T-cell (primary cell): ENCODE results near the gene ZFPM1. TPM values are rescaled to one million over a fixed set of nuclear protein-coding genes. Genes with fewer than 3 reads are reported as not detected.
A peak's percentile ranks its signal among the peaks of the same experiment; 100 is the strongest.

Experiments used
- ATAC-seq, 4 experiments: fragments of 200-7000 bp in 3 of 4; fragments of 150-1000 bp in 1 of 4; cut with Tn5 transposase; replicated peaks in 1 of 4; 1 replicate in 3 of 4; 2 replicates in 1 of 4; pipeline ENCODE4 v1.10.0; 2021; ENCODE audit warnings: moderate library complexity in 3 of 4, mild to moderate bottlenecking in 2 of 4, moderate number of reproducible peaks in 1 of 4
- CTCF ChIA-PET, 2 donors: fragments of 300-600 bp; sonication (Branson Sonifier 250); formaldehyde crosslinking; loops; one replicate each; lab custom pipeline; 2022; ENCODE audit warnings: antibody characterized with exemption in 2 of 2; lab: Charles Lee
- POLR2A ChIA-PET, 2 donors: fragments of 300-600 bp; sonication (Branson Sonifier 250); formaldehyde crosslinking; loops; one replicate each; lab custom pipeline; 2022; ENCODE audit warnings: antibody characterized with exemption in 2 of 2; lab: Charles Lee
- DNase-seq, 35 experiments: peaks; one replicate each; pipeline versions ENCODE4 v3.0.0 to v3.0.0-alpha.2; 2013 to 2023
- H3K27ac ChIP-seq: one replicate; pipeline ENCODE4 v1.5.1; 2013; ENCODE audit warnings: low read length
- H3K27me3 ChIP-seq, 2 experiments: replicated peaks in 1 of 2; 1 replicate in 1 of 2; 2 replicates in 1 of 2; pipeline versions ENCODE4 v1.6.1 to v1.7.0; 2013; ENCODE audit warnings: low read length in 1 of 2, mixed read lengths in 1 of 2; ENCODE audit not compliant: control insufficient read depth in 2 of 2, insufficient read depth in 2 of 2; ENCODE audit errors: extremely low read depth in 1 of 2
- H3K36me3 ChIP-seq, 2 donors: 1 replicate in 1 of 2; 2 replicates in 1 of 2; pipeline versions ENCODE4 v1.6.1 to v1.7.0; 2013; ENCODE audit warnings: low read length in 1 of 2; ENCODE audit not compliant: control insufficient read depth in 2 of 2, insufficient read depth in 1 of 2; ENCODE audit errors: extremely low read depth in 1 of 2
- H3K4me1 ChIP-seq, 2 experiments: 1 replicate in 1 of 2; 2 replicates in 1 of 2; pipeline versions ENCODE4 v1.6.1 to v1.7.0; 2013; ENCODE audit warnings: low read length in 2 of 2, mixed read lengths in 1 of 2; ENCODE audit not compliant: insufficient read depth in 2 of 2, control insufficient read depth in 1 of 2; ENCODE audit errors: extremely low read depth in 1 of 2
- H3K4me3 ChIP-seq, 2 donors: 1 replicate in 1 of 2; 2 replicates in 1 of 2; pipeline versions ENCODE4 v1.5.1 to v1.7.0; 2013; ENCODE audit warnings: mild to moderate bottlenecking in 2 of 2, low read length in 1 of 2, moderate library complexity in 1 of 2; ENCODE audit not compliant: control insufficient read depth in 1 of 2; ENCODE audit errors: extremely low read depth in 1 of 2
- H3K9me3 ChIP-seq: 2 replicates; pipeline ENCODE4 v1.7.0; 2013
- H3K27ac Mint-ChIP-seq, 2 donors: one replicate each; pipeline ENCODE4 v1.8.0; 2020 to 2021; ENCODE audit warnings: mild to moderate bottlenecking in 2 of 2, mixed read lengths in 2 of 2
- H3K27me3 Mint-ChIP-seq, 2 donors: one replicate each; pipeline ENCODE4 v1.8.0; 2021 to 2022; ENCODE audit warnings: mixed read lengths in 2 of 2
- H3K36me3 Mint-ChIP-seq: one replicate; pipeline ENCODE4 v1.8.0; 2021; ENCODE audit warnings: mixed read lengths
- H3K4me1 Mint-ChIP-seq, 3 donors: one replicate each; pipeline ENCODE4 v1.8.0; 2020 to 2022; ENCODE audit warnings: mixed read lengths in 3 of 3, mild to moderate bottlenecking in 1 of 3
- H3K4me3 Mint-ChIP-seq, 3 donors: one replicate each; pipeline ENCODE4 v1.8.0; 2020 to 2022; ENCODE audit warnings: mild to moderate bottlenecking in 3 of 3, mixed read lengths in 3 of 3, moderate library complexity in 3 of 3
- H3K9me3 Mint-ChIP-seq, 3 donors: one replicate each; pipeline ENCODE4 v1.8.0; 2020 to 2022; ENCODE audit warnings: mixed read lengths in 3 of 3
- WGBS: methylation state at CpG from one replicate; pipeline ENCODE4 v1.1.5; 2013; ENCODE audit warnings: missing lambda C conversion rate; ENCODE audit not compliant: insufficient coverage; 5-methylcytosine and 5-hydroxymethylcytosine counted together
- total RNA-seq, 35 experiments: library from RNA in 6 of 35; stranded (reverse) in 6 of 35; fragments of 120-200 nt in 1 of 35; gene quantifications; one replicate each; pipeline versions ENCODE4 v1.2.1 to v1.2.4 and lab custom pipeline; 2013 to 2026

ZFPM1 gene
- total RNA-seq, 5 donors from 2014 or later (not counting 1 experiment from before 2014, with no cell fraction given) = 19.6 to 38.4 (median 33.1) TPM

DNA sequence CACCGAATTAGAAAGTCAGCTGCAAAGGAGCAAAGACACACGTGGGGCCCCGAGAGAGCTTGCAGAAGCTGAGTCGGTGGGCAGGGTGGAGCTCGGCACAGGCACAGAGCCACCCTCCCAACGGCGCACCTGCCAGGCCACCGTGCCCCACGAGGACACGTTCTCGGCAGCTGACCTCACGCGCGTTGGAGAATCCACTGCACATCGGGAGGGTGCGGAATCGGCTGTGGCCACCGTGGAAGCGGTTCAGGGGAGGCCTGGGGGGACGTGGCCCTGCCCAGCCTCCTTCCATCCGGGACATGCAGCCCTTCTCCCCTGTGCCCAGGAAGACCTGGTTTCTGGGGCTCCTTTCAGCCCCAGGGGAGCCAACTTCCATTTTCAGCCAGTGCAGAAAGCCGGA is 20.9 kb upstream of the ZFPM1 start:
- Mint-ChIP-seq H3K27me3 (peaks cover 0 to 4% of the 10 kb centered on the region in 2 donors), H3K4me1 (peaks cover 0 to 8% (median 7%) of the 10 kb centered on the region in 3 donors), H3K36me3 (no peaks in the 10 kb centered on the region), H3K27ac (no peak overlapping the region), H3K4me3 (peak overlapping the region; percentile 56 to 64 (median 62)), H3K9me3 (no peaks in the 10 kb centered on the region)
- Histone ChIP-seq H3K4me3 (no peak overlapping the region), H3K4me1 (peaks cover 2 to 20% of the 10 kb centered on the region in 2 experiments), H3K36me3 (no peaks in the 10 kb centered on the region), H3K9me3 (no peaks in the 10 kb centered on the region), H3K27me3 (peaks cover 0 to 30% of the 10 kb centered on the region in 2 experiments), H3K27ac (no peak overlapping the region)
- DNase-seq (no peak), ATAC-seq (no peak)
- ChIA-PET CTCF (no interaction called here), POLR2A (no interaction called here)
- WGBS = 92% methylated on average over 20 of the region's 22 CpGs

- POLR2A ChIA-PET = no interaction called here
Observed at GRCh38 chr16:88432753-88433152, 20.3 kb upstream of the ZFPM1 start.

GRCh38 chr16:88433632-88434352 is 19.3 kb upstream of the ZFPM1 start:
- H3K36me3 ChIP-seq = no peaks in the 10 kb centered on the region
- Mint-ChIP-seq H3K9me3 (no peaks in the 10 kb centered on the region), H3K4me3 (no peak overlapping the region), H3K36me3 (no peaks in the 10 kb centered on the region), H3K27ac (no peak overlapping the region), H3K4me1 (peaks cover 0 to 8% (median 7%) of the 10 kb centered on the region in 3 donors), H3K27me3 (peaks cover 0 to 4% of the 10 kb centered on the region in 2 donors)
- ChIA-PET CTCF (no interaction called here), POLR2A (no interaction called here)
- 87% methylated on average over 24 of the region's 25 CpGs for WGBS
- peaks cover 0 to 34% of the 10 kb centered on the region in 2 experiments for H3K27me3 ChIP-seq
- no peak overlapping the region for H3K4me3 ChIP-seq
- ATAC-seq = no peak
- no peaks in the 10 kb centered on the region for H3K9me3 ChIP-seq
- H3K4me1 ChIP-seq = peaks cover 2 to 23% of the 10 kb centered on the region in 2 experiments
- no peak overlapping the region for H3K27ac ChIP-seq
- DNase-seq = no peak

More at GRCh38 chr16:88432753-88433152, 20.3 kb upstream of the ZFPM1 start:
- peaks cover 2 to 23% of the 10 kb centered on the region in 2 experiments for H3K4me1 ChIP-seq
- Mint-ChIP-seq H3K36me3 (no peaks in the 10 kb centered on the region), H3K4me3 (no peak overlapping the region), H3K9me3 (no peaks in the 10 kb centered on the region), H3K27ac (no peak overlapping the region), H3K27me3 (peaks cover 0 to 4% of the 10 kb centered on the region in 2 donors), H3K4me1 (peaks cover 0 to 8% (median 7%) of the 10 kb centered on the region in 3 donors)
- DNase-seq (no peak), ATAC-seq (no peak)
- 95% methylated on average over 8 of the region's 9 CpGs for WGBS
- no peak overlapping the region for H3K4me3 ChIP-seq
- H3K27me3 ChIP-seq = peaks cover 0 to 30% of the 10 kb centered on the region in 2 experiments
- no peaks in the 10 kb centered on the region for H3K36me3 ChIP-seq
- H3K9me3 ChIP-seq = no peaks in the 10 kb centered on the region
- CTCF ChIA-PET = no interaction called here
- H3K27ac ChIP-seq = no peak overlapping the region

DNA sequence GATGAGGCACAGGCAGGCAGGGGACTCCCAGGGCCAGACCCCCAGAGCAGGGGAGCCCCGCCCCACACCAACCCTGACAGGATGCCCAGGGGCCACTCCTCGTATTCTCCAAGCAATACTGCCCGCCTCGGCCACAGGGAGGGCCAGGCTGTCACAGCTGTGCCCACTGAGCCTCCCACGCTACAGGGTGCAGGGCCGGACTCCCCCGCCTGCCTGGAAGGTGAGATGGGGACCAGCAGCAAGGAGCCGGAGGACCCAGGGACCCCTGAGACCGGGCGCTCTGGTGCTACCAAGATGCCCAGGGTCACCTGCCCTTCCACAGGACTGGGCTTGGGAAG is 18.8 kb upstream of the ZFPM1 start:
- H3K36me3 Mint-ChIP-seq = no peaks in the 10 kb centered on the region
- ATAC-seq (no peak), DNase-seq (no peak)
- H3K4me3 Mint-ChIP-seq = no peak overlapping the region
- H3K27me3 Mint-ChIP-seq = peaks cover 0 to 4% of the 10 kb centered on the region in 2 donors
- POLR2A ChIA-PET = no interaction called here
- peaks cover 0 to 8% (median 7%) of the 10 kb centered on the region in 3 donors for H3K4me1 Mint-ChIP-seq
- peaks cover 0 to 31% of the 10 kb centered on the region in 2 experiments for H3K27me3 ChIP-seq
- no peaks in the 10 kb centered on the region for H3K9me3 ChIP-seq
- H3K4me3 ChIP-seq = no peak overlapping the region
- no peaks in the 10 kb centered on the region for H3K36me3 ChIP-seq
- CTCF ChIA-PET = no interaction called here
- no peaks in the 10 kb centered on the region for H3K9me3 Mint-ChIP-seq
- WGBS = 85% methylated on average over 9 of the region's 10 CpGs
- peaks cover 2 to 23% of the 10 kb centered on the region in 2 experiments for H3K4me1 ChIP-seq
- no peak overlapping the region for H3K27ac ChIP-seq
- no peak overlapping the region for H3K27ac Mint-ChIP-seq

- peaks cover 0 to 4% of the 10 kb centered on the region in 2 donors for H3K27me3 Mint-ChIP-seq
- H3K4me1 Mint-ChIP-seq = peaks cover 0 to 7% (median 5%) of the 10 kb centered on the region in 3 donors
- 96% methylated on average over 13 of the region's 18 CpGs for WGBS
- peaks cover 2 to 19% of the 10 kb centered on the region in 2 experiments for H3K4me1 ChIP-seq
- no peak overlapping the region for H3K4me3 Mint-ChIP-seq
- H3K4me3 ChIP-seq = no peak overlapping the region
- no peaks in the 10 kb centered on the region for H3K36me3 Mint-ChIP-seq
- DNase-seq (no peak), ATAC-seq (no peak)
- no peaks in the 10 kb centered on the region for H3K36me3 ChIP-seq
- POLR2A ChIA-PET = no interaction called here
- no peak overlapping the region for H3K27ac ChIP-seq
- CTCF ChIA-PET = no interaction called here
- H3K9me3 Mint-ChIP-seq = no peaks in the 10 kb centered on the region
- no peaks in the 10 kb centered on the region for H3K9me3 ChIP-seq
- H3K27me3 ChIP-seq = peaks cover 0 to 27% of the 10 kb centered on the region in 2 experiments
- H3K27ac Mint-ChIP-seq = no peak overlapping the region
Observed at GRCh38 chr16:88434746-88435145, 18.3 kb upstream of the ZFPM1 start.

DNA sequence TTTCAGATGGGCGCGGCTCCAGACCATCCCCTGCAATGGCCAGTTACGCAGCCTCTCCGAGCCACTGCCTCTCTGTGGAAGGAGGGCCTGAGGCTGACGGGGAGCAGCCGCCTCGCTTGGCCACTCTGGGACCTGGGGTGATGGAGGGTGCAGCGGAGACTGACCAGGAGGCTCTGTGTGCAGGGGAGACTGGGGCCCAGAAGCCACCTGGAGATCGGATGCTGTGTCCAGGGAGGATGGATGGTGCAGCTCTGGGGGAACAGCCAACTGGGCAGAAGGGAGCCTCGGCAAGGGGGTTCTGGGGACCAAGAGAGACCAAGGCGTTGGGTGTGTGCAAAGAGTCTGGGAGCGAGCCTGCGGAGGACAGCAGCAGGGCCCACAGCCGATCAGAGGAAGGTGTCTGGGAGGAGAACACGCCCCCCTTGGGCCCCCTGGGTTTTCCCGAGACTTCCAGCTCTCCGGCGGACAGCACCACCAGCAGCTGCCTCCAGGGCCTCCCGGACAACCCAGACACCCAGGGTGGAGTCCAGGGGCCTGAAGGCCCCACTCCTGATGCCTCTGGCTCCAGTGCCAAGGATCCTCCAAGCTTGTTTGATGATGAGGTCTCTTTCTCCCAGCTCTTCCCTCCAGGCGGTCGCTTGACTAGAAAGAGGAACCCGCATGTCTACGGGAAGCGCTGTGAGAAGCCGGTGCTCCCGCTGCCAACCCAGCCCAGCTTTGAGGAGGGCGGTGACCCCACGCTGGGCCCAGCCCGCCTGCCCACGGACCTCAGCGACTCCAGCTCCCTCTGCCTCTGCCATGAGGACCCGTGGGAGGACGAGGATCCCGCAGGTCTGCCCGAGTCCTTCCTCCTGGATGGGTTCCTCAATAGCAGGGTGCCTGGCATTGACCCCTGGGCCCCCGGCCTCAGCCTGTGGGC is 17.4 kb upstream of the ZFPM1 start:
- H3K27me3 Mint-ChIP-seq = peaks cover 0 to 4% of the 10 kb centered on the region in 2 donors
- Histone ChIP-seq H3K4me1 (peaks cover 2 to 13% of the 10 kb centered on the region in 2 experiments), H3K4me3 (no peak overlapping the region), H3K27me3 (peaks cover 0 to 22% of the 10 kb centered on the region in 2 experiments), H3K27ac (no peak overlapping the region), H3K9me3 (no peaks in the 10 kb centered on the region), H3K36me3 (no peaks in the 10 kb centered on the region)
- no peak overlapping the region for H3K27ac Mint-ChIP-seq
- H3K9me3 Mint-ChIP-seq = no peaks in the 10 kb centered on the region
- ATAC-seq (no peak), DNase-seq (no peak)
- H3K4me3 Mint-ChIP-seq = no peak overlapping the region
- H3K36me3 Mint-ChIP-seq = no peaks in the 10 kb centered on the region
- POLR2A ChIA-PET = interaction anchor here in 1 of 2 donors (0.6 kb wide), 1 partner anchor 128 kb away, joined by 6 read pairs; no protein-coding TSS in a partner anchor
- peaks cover 0 to 6% (median 4%) of the 10 kb centered on the region in 3 donors for H3K4me1 Mint-ChIP-seq
- CTCF ChIA-PET = interaction anchor here in 1 of 2 donors (0.6 kb wide), 1 partner anchor 381 kb away, joined by 4 read pairs; no protein-coding TSS in a partner anchor
- 89% methylated on average over 33 of the region's 36 CpGs for WGBS
